Heart left ventricle (tissue), 16 donors: ENCODE measurements around the gene TGFBR3. TPM values are rescaled to one million over a fixed set of nuclear protein-coding genes. Genes with fewer than 3 reads are reported as not detected.

Experiments used
- ATAC-seq, 4 donors: fragments of 200-7000 bp; cut with Tn5 transposase; one replicate each; pipeline ENCODE4 v1.9.1; 2020 to 2022; ENCODE audit warnings: moderate library complexity in 4 of 4, mild to moderate bottlenecking in 3 of 4, moderate number of reproducible peaks in 1 of 4
- DNase-seq, 5 donors: peaks; one replicate each; pipeline ENCODE4 v3.0.0-alpha.2; 2020
- H3K27ac ChIP-seq, 12 donors: fragments of 200-600 bp; sonication (generic) in 4 of 12; one replicate each; pipeline versions ENCODE4 v1.5.0 to v1.8.0; 2016 to 2022; ENCODE audit warnings: mild to moderate bottlenecking in 2 of 12
- H3K27me3 ChIP-seq, 9 donors: fragments of 200-600 bp; sonication (generic) in 2 of 9; one replicate each; pipeline versions ENCODE4 v1.5.1 to v1.8.0; 2016 to 2022; ENCODE audit warnings: mild to moderate bottlenecking in 3 of 9
- H3K36me3 ChIP-seq, 9 donors: fragments of 200-600 bp; sonication (generic) in 2 of 9; one replicate each; pipeline versions ENCODE4 v1.5.0 to v1.8.0; 2018 to 2022; ENCODE audit warnings: mild to moderate bottlenecking in 2 of 9
- H3K4me1 ChIP-seq, 12 donors: fragments of 200-600 bp; sonication (generic) in 4 of 12; one replicate each; pipeline versions ENCODE4 v1.5.0 to v1.8.0; 2016 to 2022; ENCODE audit warnings: mild to moderate bottlenecking in 3 of 12
- H3K4me3 ChIP-seq, 12 donors: fragments of 200-600 bp; sonication (generic) in 4 of 12; one replicate each; pipeline versions ENCODE4 v1.5.0 to v1.8.0; 2017 to 2022; ENCODE audit warnings: mild to moderate bottlenecking in 9 of 12, moderate library complexity in 4 of 12
- H3K9me3 ChIP-seq, 12 donors: fragments of 200-600 bp; sonication (generic) in 4 of 12; one replicate each; pipeline versions ENCODE4 v1.5.0 to v1.8.0; 2016 to 2022; ENCODE audit warnings: mild to moderate bottlenecking in 1 of 12
- CTCF ChIP-seq, 12 donors: fragments of 200-600 bp; sonication (generic) in 4 of 12; IDR thresholded peaks; one replicate each; pipeline versions ENCODE4 v1.5.0 to v1.8.0; 2018 to 2022; ENCODE audit warnings: antibody characterized with exemption in 12 of 12, mild to moderate bottlenecking in 5 of 12
- POLR2A ChIP-seq, 2 donors: fragments of 450-650 bp; IDR thresholded peaks; one replicate each; pipeline ENCODE4 v1.6.1; 2017; ENCODE audit warnings: antibody characterized with exemption in 2 of 2, mild to moderate bottlenecking in 2 of 2, moderate library complexity in 2 of 2
- WGBS, 4 donors: extraction: QIAGEN DNeasy Blood & Tissue Kit in 2 of 4; methylation state at CpG; one replicate each; pipeline versions ENCODE4 v1.1.5 to v1.1.7; 2013 to 2018; 5-methylcytosine and 5-hydroxymethylcytosine counted together
- intact Hi-C, 10 donors: fragments of 100-400 bp; cut with DNase I; formaldehyde crosslinking; loops; one replicate each; pipeline versions ENCODE4 v1.11.1 to v1.14.2; 2022
- polyA plus RNA-seq, 2 donors: library from polyadenylated mRNA; stranded (reverse); fragments of 200-250 nt; gene quantifications; one replicate each; pipeline ENCODE4 v1.2.3, GENCODE V29; 2013
- total RNA-seq, 9 donors: library from RNA; depleted of rRNA in 2 of 9; stranded (reverse); fragments of >200 nt in 2 of 9; fragmentation: NEBNext Ultra II Directional in 3 of 9; extraction: Animal tissue kit (Norgen Biotek cat#: 25700) in 3 of 9; gene quantifications; one replicate each; pipeline versions ENCODE4 v1.1.0 to v1.2.4, GENCODE V29; 2016 to 2023
- donor health status: ischemic (EF 13 %, LVEDD 7.1; RV severe dilation, severe dysfunction).
- donor health status: healthy with polysubstance abuse.
- donor health status: DM: no; HTN: yes; CAD: no.
- donor health status: DM: no; HTN: no; CAD: no.
- donor health status: ischemic (EF 25% LVEDD 6.9; RV normal size, moderate dysfunction).
- donor health status: ischemic (EF 25% LVEDD 5.7; RV mildly dilated, moderate dysfunction).
- donor health status: healthy.
- donor health status: DM: yes; HTN: yes; CAD: no.
- donor health status: ischemic (EF 35%, LVEDD 5.7; RV mildly dilated, moderate dysfunction).
- donor health status: nonischemic (EF 11% LVEDD 7.7; RV severe dilation, severe dysfunction).
- donor health status: DM: yes; HTN: yes; CAD: no.
- donor health status: PGD.
- donor health status: ischemic (EF 29% LVEDD 5.4; RV normal size, mild dysfunction).
- donor health status: nonischemic (EF 23%, LVEDD 6.1; RV moderate dilation, normal function).

The TGFBR3 gene
- total and polyA plus RNA-seq, 11 donors: 6.9 to 51.8 (median 22.7) TPM

DNA sequence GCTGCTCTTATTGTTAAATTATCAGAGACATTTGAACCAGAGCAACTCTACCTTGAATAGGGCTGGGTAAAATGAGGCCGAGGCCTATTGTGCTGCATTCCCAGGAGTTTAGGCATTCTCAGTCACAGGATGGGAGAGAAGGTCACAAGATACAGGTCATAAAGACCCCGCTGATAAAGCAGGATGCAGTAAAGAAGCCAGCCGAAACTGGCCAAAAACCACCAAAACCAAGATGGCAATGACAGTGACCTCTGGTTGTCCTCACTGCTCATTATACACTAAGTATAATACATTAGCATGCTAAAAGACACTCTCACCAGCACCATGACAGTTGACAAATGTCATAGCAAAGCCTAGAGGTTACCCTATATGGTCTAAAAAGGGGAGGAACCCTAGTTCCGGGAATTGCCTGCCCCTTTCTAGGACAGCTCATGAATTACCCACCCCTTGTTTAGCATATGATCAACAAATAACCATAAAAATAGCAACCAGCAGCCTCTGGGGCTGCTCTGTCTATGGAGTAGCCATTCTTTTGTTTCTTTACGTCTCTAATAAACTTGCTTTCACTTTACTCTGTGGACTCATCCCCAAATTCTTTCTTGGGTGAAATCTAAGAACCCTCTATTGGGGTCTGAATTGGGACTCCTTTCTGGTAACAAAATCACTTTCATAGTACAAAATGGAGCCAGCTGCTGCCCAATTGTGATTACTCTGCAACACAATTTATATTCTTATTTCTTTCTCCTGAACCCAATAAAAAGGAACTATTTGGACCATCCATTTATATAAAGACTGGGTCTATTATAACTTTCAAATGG lies 179.6 kb downstream of the TGFBR3 start:
- peak overlapping the region in 11 of 12 donors; percentile 38 to 85 (median 63) for H3K27ac ChIP-seq
- TF ChIP-seq POLR2A (IDR thresholded peaks at IDR 0.05) (no peak), CTCF (IDR thresholded peaks at IDR 0.05) (no peak)
- H3K4me3 ChIP-seq: no peak overlapping the region
- WGBS, 4 donors: 72 to 89% (median 86%) methylated on average over 5 of the region's 5 CpGs
- H3K4me1 ChIP-seq: peaks cover 0 to 41% (median 8%) of the 10 kb centered on the region in 12 donors
- H3K9me3 ChIP-seq: no peaks in the 10 kb centered on the region
- H3K36me3 ChIP-seq: peaks cover 0 to 58% (median 13%) of the 10 kb centered on the region in 9 donors
- ATAC-seq (peak in 1 of 4 donors; percentile 16), DNase-seq (no peak)
- intact Hi-C loops: loop anchor here in 5 of 10 donors (2.0 to 10.0 kb wide), 7 partner anchors 102 to 192 kb away; no protein-coding TSS in a partner anchor
- H3K27me3 ChIP-seq: no peaks in the 10 kb centered on the region

- intact Hi-C loops: loop anchor here in 4 of 10 donors (5.0 to 10.0 kb wide), 5 partner anchors 100 to 190 kb away; no protein-coding TSS in a partner anchor
These were observed 181.2 kb downstream of the TGFBR3 start for GRCh38 chr1:91704746-91705145.

DNA sequence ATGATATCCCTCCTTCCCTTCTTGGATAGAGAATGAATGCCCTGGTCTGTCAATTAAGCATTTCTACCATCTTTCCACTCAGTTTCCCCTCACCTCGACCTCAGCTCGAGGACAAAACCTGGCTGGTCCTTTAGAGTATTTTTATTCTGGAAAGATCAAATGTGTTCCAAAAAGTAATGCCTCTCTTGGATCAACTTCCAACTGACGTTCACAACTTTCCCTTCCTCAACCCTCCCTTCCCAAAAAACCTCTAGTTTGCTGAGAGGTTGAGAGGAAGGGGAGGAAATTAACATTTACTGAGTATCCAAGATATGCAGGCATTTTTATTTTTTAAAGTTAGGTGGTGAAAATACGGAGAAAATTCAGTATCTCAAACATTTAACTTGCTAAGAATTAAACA lies 182.9 kb downstream of the TGFBR3 start:
- H3K27me3 ChIP-seq: no peaks in the 10 kb centered on the region
- peaks cover 0 to 56% (median 28%) of the 10 kb centered on the region in 12 donors for H3K4me1 ChIP-seq
- 72 to 88% (median 80%) methylated on average over 4 of the region's 4 CpGs for WGBS, 4 donors
- ATAC-seq: no peak
- H3K4me3 ChIP-seq: no peak overlapping the region
- TF ChIP-seq POLR2A (IDR thresholded peaks at IDR 0.05) (no peak), CTCF (IDR thresholded peaks at IDR 0.05) (no peak)
- no peaks in the 10 kb centered on the region for H3K9me3 ChIP-seq
- peaks cover 0 to 28% (median 4%) of the 10 kb centered on the region in 9 donors for H3K36me3 ChIP-seq
- no peak for DNase-seq
- no peak overlapping the region for H3K27ac ChIP-seq
- intact Hi-C loops: loop anchor here in 4 of 10 donors (10.0 kb wide), 3 partner anchors 98 to 188 kb away; no protein-coding TSS in a partner anchor

More at GRCh38 chr1:91704746-91705145, 181.2 kb downstream of the TGFBR3 start:
- H3K4me3 ChIP-seq: no peak overlapping the region
- DNase-seq (no peak), ATAC-seq (no peak)
- 50 to 73% (median 61%) methylated on average over 1 of the region's 1 CpG for WGBS, 4 donors
- peak overlapping the region in 5 of 12 donors; percentile 5 to 65 (median 38) for H3K27ac ChIP-seq
- H3K4me1 ChIP-seq: peaks cover 0 to 42% (median 17%) of the 10 kb centered on the region in 12 donors
- H3K9me3 ChIP-seq: no peaks in the 10 kb centered on the region
- H3K27me3 ChIP-seq: no peaks in the 10 kb centered on the region
- TF ChIP-seq POLR2A (IDR thresholded peaks at IDR 0.05) (no peak), CTCF (IDR thresholded peaks at IDR 0.05) (no peak)
- H3K36me3 ChIP-seq: peaks cover 0 to 45% (median 13%) of the 10 kb centered on the region in 9 donors

DNA sequence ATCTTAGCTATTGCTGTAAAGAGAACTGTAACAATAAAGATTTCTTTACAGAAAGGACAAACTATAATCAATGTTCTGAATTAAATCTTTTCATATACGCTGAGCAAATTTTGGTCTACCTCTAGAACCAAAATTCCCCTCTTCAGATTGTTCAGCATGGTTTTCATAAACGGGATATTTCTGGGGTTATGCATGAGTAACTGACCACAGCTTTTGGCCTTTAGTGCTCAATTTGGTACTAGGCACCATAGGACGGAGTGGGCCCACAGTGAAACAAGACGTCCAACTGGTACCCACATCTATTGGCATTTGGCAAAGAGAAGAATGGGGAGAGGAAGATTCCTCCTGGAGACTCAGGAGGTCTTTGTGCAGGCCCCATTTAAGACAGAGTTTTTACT lies 184.5 kb downstream of the TGFBR3 start:
- H3K4me3 ChIP-seq: no peak overlapping the region
- DNase-seq: no peak
- TF ChIP-seq CTCF (IDR thresholded peaks at IDR 0.05) (no peak), POLR2A (IDR thresholded peaks at IDR 0.05) (no peak)
- peaks cover 0 to 68% (median 37%) of the 10 kb centered on the region in 12 donors for H3K4me1 ChIP-seq
- intact Hi-C loops: loop anchor here in 4 of 10 donors (10.0 kb wide), 3 partner anchors 97 to 187 kb away; no protein-coding TSS in a partner anchor
- H3K36me3 ChIP-seq: peaks cover 0 to 12% (median 0%) of the 10 kb centered on the region in 9 donors
- no peaks in the 10 kb centered on the region for H3K9me3 ChIP-seq
- no peak for ATAC-seq
- 82 to 90% (median 85%) methylated on average over 4 of the region's 4 CpGs for WGBS, 4 donors
- H3K27ac ChIP-seq: peak overlapping the region in 5 of 12 donors; percentile 5 to 65 (median 22)
- no peaks in the 10 kb centered on the region for H3K27me3 ChIP-seq
